Measurements from ENCODE around the gene ANKRD31. TPM values are rescaled to one million over a fixed set of nuclear protein-coding genes. Genes with fewer than 3 reads are reported as not detected.
"Not testable (repeated sequence)": the region's sequence is repeated elsewhere in the genome, so short reads cannot be mapped to it uniquely, and the experiment has no call there.

ANKRD31 gene
- total and polyA plus RNA-seq, 5 donors, result 0.05 to 0.31 (median 0.14) TPM

- Histone ChIP-seq H3K27me3 (ENCODE audit: control insufficient read depth, insufficient read depth) (no peaks in the 10 kb centered on the region), H3K4me1 (ENCODE audit: control insufficient read depth, insufficient read depth, low read length) (no peaks in the 10 kb centered on the region), H3K9me3 (ENCODE audit: control insufficient read depth, low read length) (no peaks in the 10 kb centered on the region), H3K27ac (ENCODE audit: low read length) (no peak overlapping the region), H3K4me3 (ENCODE audit: low read length) (no peak overlapping the region)
- intact Hi-C loops (cut with DNase I), result no loop called here
- ATAC-seq (no peak), DNase-seq (no peak)
- WGBS, result 82% methylated on average over 1 of the region's 1 CpG
Measured at GRCh38 chr5:75089662-75090061, 147.0 kb downstream of the ANKRD31 start.

- Histone ChIP-seq H3K4me3 (ENCODE audit: low read length) (no peak overlapping the region), H3K27ac (ENCODE audit: low read length) (no peak overlapping the region), H3K4me1 (ENCODE audit: control insufficient read depth, insufficient read depth, low read length) (no peaks in the 10 kb centered on the region), H3K27me3 (ENCODE audit: control insufficient read depth, insufficient read depth) (no peaks in the 10 kb centered on the region), H3K9me3 (ENCODE audit: control insufficient read depth, low read length) (no peaks in the 10 kb centered on the region)
- 85% methylated on average over 1 of the region's 1 CpG for WGBS
- intact Hi-C loops (cut with DNase I), result no loop called here
- ATAC-seq, result no peak
- DNase-seq, result no peak
Measured at GRCh38 chr5:75089137-75089536, 147.5 kb downstream of the ANKRD31 start.

GRCh38 chr5:75088648-75089047 lies 148.0 kb downstream of the ANKRD31 start:
- DNase-seq, result no peak

GRCh38 chr5:75081510-75081909 lies 155.2 kb downstream of the ANKRD31 start:
- WGBS, result 76% methylated on average over 2 of the region's 2 CpGs
- intact Hi-C loops (cut with DNase I), result no loop called here

More at GRCh38 chr5:75088648-75089047, 148.0 kb downstream of the ANKRD31 start:
- no peaks in the 10 kb centered on the region for H3K9me3 ChIP-seq (ENCODE audit: control insufficient read depth, low read length)
- no peaks in the 10 kb centered on the region for H3K4me1 ChIP-seq (ENCODE audit: control insufficient read depth, insufficient read depth, low read length)
- no peak overlapping the region for H3K27ac ChIP-seq (ENCODE audit: low read length)
- intact Hi-C loops (cut with DNase I), result no loop called here
- no peaks in the 10 kb centered on the region for H3K27me3 ChIP-seq (ENCODE audit: control insufficient read depth, insufficient read depth)
- WGBS, result 88% methylated on average over 3 of the region's 3 CpGs
- no peak overlapping the region for H3K4me3 ChIP-seq (ENCODE audit: low read length)
- no peak for ATAC-seq

GRCh38 chr5:75079346-75079745 lies 157.3 kb downstream of the ANKRD31 start:
- ATAC-seq; H3K27me3 ChIP-seq (ENCODE audit: control insufficient read depth, insufficient read depth); H3K9me3 ChIP-seq (ENCODE audit: control insufficient read depth, low read length); H3K4me3 ChIP-seq (ENCODE audit: low read length); intact Hi-C loops (cut with DNase I); DNase-seq; H3K27ac ChIP-seq (ENCODE audit: low read length); H3K4me1 ChIP-seq (ENCODE audit: control insufficient read depth, insufficient read depth, low read length): not testable (repeated sequence)
- WGBS, result 80% methylated on average over 3 of the region's 3 CpGs

More at GRCh38 chr5:75081510-75081909, 155.2 kb downstream of the ANKRD31 start:
- Histone ChIP-seq H3K27me3 (ENCODE audit: control insufficient read depth, insufficient read depth) (no peaks in the 10 kb centered on the region), H3K4me3 (ENCODE audit: low read length) (no peak overlapping the region), H3K4me1 (ENCODE audit: control insufficient read depth, insufficient read depth, low read length) (no peaks in the 10 kb centered on the region), H3K9me3 (ENCODE audit: control insufficient read depth, low read length) (no peaks in the 10 kb centered on the region), H3K27ac (ENCODE audit: low read length) (no peak overlapping the region)
- ATAC-seq, result no peak
- no peak for DNase-seq

- no peak for ATAC-seq
- DNase-seq, result no peak
- Histone ChIP-seq H3K4me1 (ENCODE audit: control insufficient read depth, insufficient read depth, low read length) (no peaks in the 10 kb centered on the region), H3K27ac (ENCODE audit: low read length) (no peak overlapping the region), H3K27me3 (ENCODE audit: control insufficient read depth, insufficient read depth) (no peaks in the 10 kb centered on the region), H3K4me3 (ENCODE audit: low read length) (no peak overlapping the region), H3K9me3 (ENCODE audit: control insufficient read depth, low read length) (no peaks in the 10 kb centered on the region)
- WGBS, result 84% methylated on average over 5 of the region's 5 CpGs
- intact Hi-C loops (cut with DNase I), result no loop called here
Measured at GRCh38 chr5:75078027-75078426, 158.7 kb downstream of the ANKRD31 start.

GRCh38 chr5:75072061-75072460 lies 164.6 kb downstream of the ANKRD31 start:
- no peak for DNase-seq
- H3K4me1 ChIP-seq (ENCODE audit: control insufficient read depth, insufficient read depth, low read length), result no peaks in the 10 kb centered on the region
- intact Hi-C loops (cut with DNase I), result no loop called here
- no peak overlapping the region for H3K4me3 ChIP-seq (ENCODE audit: low read length)
- ATAC-seq, result no peak
- H3K9me3 ChIP-seq (ENCODE audit: control insufficient read depth, low read length), result no peaks in the 10 kb centered on the region
- H3K27ac ChIP-seq (ENCODE audit: low read length), result no peak overlapping the region
- no peaks in the 10 kb centered on the region for H3K27me3 ChIP-seq (ENCODE audit: control insufficient read depth, insufficient read depth)

- Histone ChIP-seq H3K27ac (ENCODE audit: low read length) (no peak overlapping the region), H3K4me1 (ENCODE audit: control insufficient read depth, insufficient read depth, low read length) (no peaks in the 10 kb centered on the region), H3K9me3 (ENCODE audit: control insufficient read depth, low read length) (no peaks in the 10 kb centered on the region), H3K4me3 (ENCODE audit: low read length) (no peak overlapping the region), H3K27me3 (ENCODE audit: control insufficient read depth, insufficient read depth) (no peaks in the 10 kb centered on the region)
- ATAC-seq (no peak), DNase-seq (no peak)
- intact Hi-C loops (cut with DNase I), result no loop called here
Measured at GRCh38 chr5:75071100-75071499, 165.6 kb downstream of the ANKRD31 start.

GRCh38 chr5:75067434-75067833 lies 169.2 kb downstream of the ANKRD31 start:
- H3K4me1 ChIP-seq (ENCODE audit: control insufficient read depth, insufficient read depth, low read length), result no peaks in the 10 kb centered on the region
- no peaks in the 10 kb centered on the region for H3K27me3 ChIP-seq (ENCODE audit: control insufficient read depth, insufficient read depth)
- intact Hi-C loops (cut with DNase I), result no loop called here
- H3K9me3 ChIP-seq (ENCODE audit: control insufficient read depth, low read length), result no peaks in the 10 kb centered on the region
- no peak overlapping the region for H3K27ac ChIP-seq (ENCODE audit: low read length)
- no peak overlapping the region for H3K4me3 ChIP-seq (ENCODE audit: low read length)
- no peak for ATAC-seq
- WGBS, result 88% methylated on average over 3 of the region's 3 CpGs
- no peak for DNase-seq

- intact Hi-C loops (cut with DNase I), result no loop called here
- no peak for ATAC-seq
- 76% methylated on average over 2 of the region's 2 CpGs for WGBS
- DNase-seq, result no peak
- Histone ChIP-seq H3K4me1 (ENCODE audit: control insufficient read depth, insufficient read depth, low read length) (no peaks in the 10 kb centered on the region), H3K9me3 (ENCODE audit: control insufficient read depth, low read length) (no peaks in the 10 kb centered on the region), H3K27me3 (ENCODE audit: control insufficient read depth, insufficient read depth) (no peaks in the 10 kb centered on the region), H3K27ac (ENCODE audit: low read length) (no peak overlapping the region), H3K4me3 (ENCODE audit: low read length) (no peak overlapping the region)
Measured at GRCh38 chr5:75062925-75063531, 173.7 kb downstream of the ANKRD31 start.

GRCh38 chr5:75059912-75060545 lies 176.6 kb downstream of the ANKRD31 start:
- Histone ChIP-seq H3K27ac (ENCODE audit: low read length) (no peak overlapping the region), H3K9me3 (ENCODE audit: control insufficient read depth, low read length) (no peaks in the 10 kb centered on the region), H3K27me3 (ENCODE audit: control insufficient read depth, insufficient read depth) (no peaks in the 10 kb centered on the region), H3K4me3 (ENCODE audit: low read length) (no peak overlapping the region), H3K4me1 (ENCODE audit: control insufficient read depth, insufficient read depth, low read length) (no peaks in the 10 kb centered on the region)
- WGBS, result 76% methylated on average over 4 of the region's 4 CpGs
- DNase-seq (no peak), ATAC-seq (no peak)
- intact Hi-C loops (cut with DNase I), result no loop called here

All from right cardiac atrium (tissue), 5 donors.